Stimulated activated CD4-positive, alpha-beta T cell treated with anti-CD3 and anti-CD28 coated beads, TNF-alpha, amount 100 ng/mL, for 48 hours (primary cell): ENCODE data around the gene KLHDC7B.
A peak's percentile ranks its signal among the peaks of the same experiment; 100 is the strongest.
"Not testable (repeated sequence)": the region's sequence is repeated elsewhere in the genome, so short reads cannot be mapped to it uniquely, and the experiment has no call there.

Experiments used
- DNase-seq, 3 donors: peaks; one replicate each; pipeline ENCODE4 v3.0.0-alpha.2; 2020; ENCODE audit warnings: low read depth in 3 of 3

The KLHDC7B gene

DNA sequence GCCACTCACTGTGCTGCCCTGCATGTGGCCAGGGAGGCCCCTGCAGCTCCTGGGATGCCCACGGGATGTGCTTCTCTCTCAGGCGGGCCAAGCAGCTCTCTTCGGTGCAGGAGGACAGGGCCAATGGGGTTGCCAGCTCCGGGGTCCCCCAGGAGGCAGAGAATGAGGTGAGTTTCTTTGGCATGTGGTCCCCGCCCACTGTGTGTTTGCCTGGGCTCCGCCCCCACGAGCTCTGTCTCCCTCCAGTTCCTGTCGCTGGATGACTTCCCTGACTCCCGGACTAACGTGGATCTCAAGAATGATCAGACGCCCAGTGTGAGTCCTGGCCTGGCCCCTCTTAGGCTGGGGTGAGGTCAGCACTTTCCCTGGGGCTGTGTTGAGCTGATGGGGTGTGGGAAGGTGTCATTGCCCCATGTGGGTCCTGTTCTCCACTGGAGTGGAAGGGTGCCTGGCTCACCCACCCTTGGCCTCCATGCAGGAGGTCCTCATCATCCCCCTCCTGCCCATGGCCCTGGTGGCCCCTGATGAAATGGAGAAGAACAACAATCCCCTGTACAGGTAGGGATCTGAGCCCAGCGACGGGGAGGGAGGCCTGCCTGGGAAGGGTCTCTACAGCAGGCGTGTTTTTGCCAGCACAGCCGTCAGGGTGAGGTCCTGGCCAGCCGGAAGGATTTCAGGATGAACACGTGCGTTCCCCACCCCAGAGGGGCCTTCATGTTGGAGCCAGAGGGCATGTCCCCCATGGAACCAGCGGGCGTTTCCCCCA, 28.0 kb upstream of the KLHDC7B start:
- DNase-seq: no peak

DNA sequence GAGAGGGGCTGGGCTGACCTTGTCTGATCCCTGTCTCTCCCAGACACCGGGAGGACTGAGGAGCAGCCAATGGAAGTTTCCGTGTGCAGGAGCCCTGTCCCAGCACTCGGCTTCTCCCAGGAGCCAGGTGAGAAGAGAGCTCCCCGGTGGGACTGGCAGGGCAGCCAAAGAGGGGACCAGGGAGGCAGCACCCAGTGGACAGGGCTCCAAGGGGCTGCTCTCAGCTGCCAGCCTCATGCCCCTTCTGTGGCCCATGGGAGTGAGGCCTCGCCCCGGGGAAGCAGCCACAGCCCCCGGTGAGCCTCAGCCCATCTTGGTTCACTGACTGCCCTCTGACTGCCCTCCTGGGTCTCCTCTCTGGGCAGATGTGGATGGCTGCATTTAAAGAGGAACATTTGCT, 27.1 kb upstream of the KLHDC7B start:
- DNase-seq: no peak

DNA sequence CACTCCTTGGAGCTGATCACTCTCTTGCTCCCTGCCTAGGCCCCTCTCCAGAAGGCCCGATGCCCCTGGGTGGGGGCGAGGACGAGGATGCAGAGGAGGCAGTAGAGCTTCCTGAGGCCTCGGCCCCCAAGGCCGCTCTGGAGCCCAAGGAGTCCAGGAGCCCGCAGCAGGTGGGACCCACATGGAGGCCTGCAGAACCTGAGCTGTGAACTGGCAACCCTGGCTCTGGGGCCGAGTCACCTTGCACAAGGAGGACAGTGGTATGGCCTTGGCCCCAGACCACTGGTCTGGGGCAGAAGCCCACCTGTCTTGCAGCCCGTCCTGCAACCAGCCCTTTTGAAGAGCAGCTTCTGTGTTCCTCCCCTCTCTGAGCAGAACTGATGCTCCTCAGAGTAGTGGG, 26.5 kb upstream of the KLHDC7B start:
- DNase-seq: no peak

DNA sequence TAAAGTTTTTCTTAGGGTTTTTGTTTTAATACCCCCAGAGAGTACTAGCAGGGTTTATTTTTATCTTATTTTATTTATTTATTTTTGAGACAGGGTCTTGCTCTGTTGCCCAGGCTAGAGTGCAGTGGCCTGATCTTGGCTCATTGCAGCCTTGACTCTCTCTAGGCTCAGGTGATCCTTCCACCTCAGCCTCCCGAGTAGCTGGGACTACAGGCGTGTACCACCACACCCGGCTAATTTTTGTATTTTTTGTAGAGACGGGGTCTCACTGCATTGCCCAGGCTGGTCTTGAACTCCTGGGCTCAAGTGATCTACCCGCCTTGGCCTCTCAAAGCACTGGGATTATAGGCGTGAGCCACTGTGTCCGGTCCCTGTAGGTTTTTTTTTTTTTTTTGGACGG, 25.5 kb upstream of the KLHDC7B start:
- not testable (repeated sequence) for DNase-seq

DNA sequence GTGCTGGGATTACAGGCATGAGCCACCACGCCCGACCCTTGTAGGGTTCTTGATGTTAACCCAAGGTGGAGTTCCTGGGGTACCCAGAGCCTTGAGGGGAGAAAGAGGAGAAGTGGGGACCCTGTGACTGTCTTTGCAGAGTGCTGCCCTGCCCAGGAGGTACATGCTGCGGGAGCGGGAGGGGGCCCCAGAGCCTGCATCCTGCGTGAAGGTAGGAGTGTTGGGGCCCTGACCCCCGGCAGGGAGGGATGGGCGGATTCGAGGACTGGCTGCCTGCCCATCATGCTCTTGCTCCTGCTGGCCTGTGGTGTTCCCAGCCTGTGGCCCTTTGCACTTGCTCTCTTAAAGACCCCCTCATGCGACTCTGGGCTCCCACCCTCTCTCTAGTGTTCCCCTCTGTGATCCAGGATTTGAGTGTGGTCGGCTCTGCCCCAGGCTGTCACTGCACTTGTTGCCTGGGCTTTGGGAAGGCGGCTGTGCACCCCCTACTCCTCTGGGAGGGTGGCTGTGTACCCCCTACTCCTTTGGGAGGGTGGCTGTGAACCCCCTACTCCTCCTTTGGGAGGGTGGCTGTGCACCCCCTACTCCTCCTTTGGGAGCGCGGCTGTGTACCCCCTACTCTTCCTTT, 24.8 kb upstream of the KLHDC7B start:
- no peak for DNase-seq

DNA sequence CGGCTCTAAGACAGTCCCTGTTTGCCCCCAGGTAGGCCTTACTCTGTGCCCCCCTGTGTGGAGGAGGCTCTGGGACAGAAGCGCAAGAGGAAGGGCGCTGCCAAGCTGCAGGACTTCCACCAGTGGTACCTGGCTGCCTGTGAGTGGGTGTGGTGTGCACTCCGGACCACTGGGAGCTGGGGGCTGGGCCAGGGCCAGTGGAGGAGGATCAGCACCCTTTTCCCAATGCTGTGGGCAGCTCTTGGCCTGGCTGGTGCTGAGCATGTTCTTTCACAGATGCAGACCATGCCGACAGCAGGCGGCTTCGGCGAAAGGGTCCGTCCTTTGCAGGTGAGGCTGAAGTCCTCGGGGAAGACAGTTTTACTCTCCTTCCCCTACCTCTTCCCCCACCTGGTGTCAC, 24.0 kb upstream of the KLHDC7B start:
- DNase-seq: no peak

DNA sequence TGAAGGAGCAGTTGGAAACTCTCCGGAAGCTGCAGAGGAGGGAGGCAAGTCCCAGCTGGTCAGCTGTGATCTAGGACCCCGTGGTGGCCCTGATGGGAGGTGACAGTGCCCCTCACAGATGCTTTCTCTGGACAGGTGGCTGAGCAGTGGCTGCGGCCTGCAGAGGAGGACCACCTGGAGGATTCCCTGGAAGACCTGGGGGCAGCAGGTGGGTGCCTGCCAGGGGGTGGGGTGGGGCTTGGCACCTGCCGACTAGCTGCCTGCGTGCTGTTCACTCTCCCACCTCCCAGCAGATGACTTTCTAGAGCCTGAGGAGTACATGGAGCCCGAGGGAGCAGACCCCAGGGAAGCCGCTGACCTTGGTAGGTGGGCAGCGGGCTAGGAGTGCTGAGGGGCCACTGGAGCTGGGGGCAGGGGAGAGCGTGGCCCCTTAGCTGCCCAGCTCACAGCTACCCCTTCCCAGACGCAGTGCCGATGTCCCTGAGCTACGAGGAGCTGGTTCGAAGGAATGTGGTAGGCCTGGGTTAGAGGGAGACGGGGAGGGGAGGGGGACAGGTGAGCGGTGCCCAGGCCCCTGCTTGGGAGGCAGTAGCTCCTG, 23.4 kb upstream of the KLHDC7B start:
- no peak for DNase-seq

DNA sequence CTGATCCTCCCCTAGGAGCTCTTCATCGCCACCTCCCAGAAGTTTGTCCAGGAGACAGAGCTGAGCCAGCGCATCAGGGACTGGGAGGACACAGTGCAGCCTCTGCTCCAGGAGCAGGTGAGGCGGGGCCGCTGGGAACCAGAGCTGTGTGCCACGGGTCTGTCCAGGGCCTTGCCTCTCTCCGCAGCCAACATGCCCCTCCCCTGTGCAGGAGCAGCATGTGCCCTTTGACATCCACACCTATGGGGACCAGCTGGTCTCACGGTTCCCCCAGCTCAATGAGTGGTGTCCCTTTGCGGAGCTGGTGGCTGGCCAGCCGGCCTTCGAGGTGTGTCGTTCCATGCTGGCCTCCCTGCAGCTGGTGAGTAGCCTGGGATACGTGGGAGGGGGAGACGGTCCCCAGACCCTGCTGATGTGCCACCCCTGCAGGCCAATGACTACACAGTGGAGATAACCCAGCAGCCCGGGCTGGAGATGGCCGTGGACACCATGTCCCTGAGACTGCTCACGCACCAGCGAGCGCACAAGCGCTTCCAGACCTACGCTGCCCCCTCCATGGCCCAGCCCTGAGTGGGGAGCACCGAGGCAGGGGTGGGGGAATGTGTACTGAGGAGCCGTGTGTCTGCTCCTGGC, 22.8 kb upstream of the KLHDC7B start:
- no peak for DNase-seq

DNA sequence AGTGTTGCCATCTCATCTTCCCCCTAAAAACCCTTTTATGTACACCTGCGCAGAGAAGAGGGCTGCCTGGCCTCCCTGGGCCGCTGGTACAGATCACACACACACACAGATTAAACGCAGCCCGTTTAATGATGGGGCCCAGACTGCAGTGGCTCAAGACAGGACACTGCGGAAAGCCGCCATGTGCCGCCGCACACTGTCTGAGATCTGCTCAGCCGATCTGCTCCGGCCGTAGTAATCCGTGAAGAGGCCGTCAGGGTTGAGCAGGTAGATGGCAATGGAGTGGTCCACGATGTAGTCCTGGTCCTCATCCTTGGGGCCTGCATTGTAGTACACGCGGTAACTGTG, 22.3 kb upstream of the KLHDC7B start:
- DNase-seq: no peak

DNA sequence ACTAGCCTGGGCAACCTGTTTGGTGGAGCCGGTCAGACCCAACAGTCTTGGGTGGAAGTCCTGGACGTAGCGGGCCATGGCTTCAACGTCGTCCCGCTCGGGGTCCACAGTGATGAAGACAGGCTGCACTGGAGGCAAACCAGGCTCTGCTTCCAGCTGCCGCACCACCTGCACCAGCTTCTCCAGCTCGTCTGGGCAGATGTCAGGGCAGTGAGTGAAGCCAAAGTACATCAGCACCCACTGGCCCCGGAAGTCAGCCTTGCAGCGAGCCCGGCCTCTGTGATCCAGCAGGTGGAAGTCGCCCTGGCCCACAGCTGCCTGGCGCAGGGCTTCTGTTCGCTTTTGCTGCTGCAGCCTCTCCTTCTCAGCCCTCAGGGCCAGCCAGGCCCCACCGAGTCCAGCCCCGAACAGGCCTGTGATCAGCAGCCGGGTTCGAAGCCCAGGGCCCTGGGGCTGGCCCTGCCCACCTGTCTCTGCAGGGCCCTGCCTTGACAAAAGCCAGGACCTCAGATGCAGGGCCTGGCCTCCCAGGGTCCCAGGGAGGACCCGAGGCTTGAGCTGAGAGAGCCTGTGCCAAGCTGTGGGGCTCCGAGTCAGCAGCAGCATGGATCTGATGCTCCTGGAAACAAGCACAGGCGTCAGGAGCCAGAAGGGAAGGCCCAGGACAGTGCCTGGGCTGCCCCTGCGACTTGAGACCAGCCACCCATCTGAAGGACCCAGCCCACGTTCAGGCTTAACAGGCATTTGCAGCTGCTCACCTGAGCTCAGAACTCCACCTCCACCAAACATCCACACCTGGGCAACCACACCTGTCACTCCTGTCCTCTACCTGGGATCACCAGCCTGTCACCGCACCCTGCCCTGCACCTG, 21.7 kb upstream of the KLHDC7B start:
- DNase-seq: no peak

DNA sequence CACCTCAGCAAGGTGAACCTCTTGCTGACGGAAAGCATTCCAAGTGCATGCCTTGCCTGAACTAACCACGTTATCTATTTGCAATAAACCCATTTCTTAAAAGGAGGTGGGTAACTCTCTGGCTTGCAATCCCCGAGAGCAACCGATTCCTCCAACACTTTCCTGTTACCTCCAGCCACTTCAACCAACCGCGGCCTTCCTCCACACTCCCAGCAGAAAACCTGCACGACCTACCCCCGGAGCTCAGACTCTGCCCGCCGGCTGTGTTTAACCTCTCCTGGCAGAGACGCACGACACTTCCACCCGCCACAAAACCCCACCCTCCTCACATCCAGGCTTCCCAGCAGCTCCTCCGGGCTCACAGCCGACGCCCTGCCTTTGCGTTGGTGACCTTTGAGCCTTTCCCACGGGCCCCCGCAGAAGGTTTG, 21.0 kb upstream of the KLHDC7B start:
- DNase-seq: no peak

DNA sequence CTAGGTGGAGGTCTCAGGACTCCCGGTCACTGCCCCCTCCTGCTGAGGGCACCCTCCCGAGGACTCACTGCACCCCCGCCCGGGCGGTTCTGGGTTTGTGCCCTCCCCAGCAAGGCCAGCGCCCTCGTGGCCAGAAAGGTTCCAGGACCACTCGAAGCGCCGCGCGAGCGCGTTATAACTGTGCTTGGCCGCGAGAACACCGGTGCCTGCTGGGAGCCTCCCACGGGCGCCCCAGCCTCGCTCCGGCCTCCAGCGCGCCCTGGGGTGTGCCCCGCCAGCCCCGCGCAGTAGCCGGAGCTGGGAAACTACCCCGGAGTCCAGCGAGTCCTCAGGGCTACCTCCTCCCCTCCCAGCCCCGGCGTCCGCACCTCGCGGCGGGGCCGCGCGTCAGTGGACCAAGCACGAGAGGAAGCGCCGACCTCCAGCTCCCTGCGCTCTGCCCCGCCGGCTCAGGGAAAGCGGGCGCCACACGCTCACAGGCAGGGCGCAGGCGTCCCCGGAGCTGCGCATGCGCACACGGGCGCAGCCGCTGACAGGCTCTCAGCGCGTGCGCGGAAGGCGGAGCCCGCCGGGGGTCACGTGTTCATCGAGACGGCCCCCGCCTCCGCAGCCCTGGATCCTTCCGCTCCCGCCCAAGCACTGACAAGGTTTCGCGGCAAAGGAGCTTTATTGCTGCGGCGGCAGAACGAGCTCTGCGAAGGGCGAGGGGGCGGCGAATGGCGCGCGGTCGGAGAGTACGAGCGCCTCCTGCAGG, 20.4 kb upstream of the KLHDC7B start, which contains the start of gene SCO2:
Gene SCO2 (minus strand): TSS at position 495 of the 754 bp plus-strand sequence. CDS start 1,187 bp downstream, outside the sequence.
- DNase-seq: peak; percentile 96 to 97 (median 97)

DNA sequence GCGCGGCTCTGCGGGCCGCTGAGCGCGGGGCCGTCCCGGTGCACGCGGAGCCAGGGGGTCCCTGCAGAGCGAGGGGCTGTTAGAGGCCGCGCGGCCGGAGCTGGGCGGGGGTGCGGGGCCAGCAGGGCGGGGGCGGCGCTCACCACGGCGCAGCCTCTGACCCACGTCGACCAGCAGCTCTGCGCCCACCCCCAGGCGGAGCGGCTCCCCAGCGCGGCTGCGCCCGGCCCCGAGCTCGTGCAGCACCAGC, 19.9 kb upstream of the KLHDC7B start:
- DNase-seq: no peak

DNA sequence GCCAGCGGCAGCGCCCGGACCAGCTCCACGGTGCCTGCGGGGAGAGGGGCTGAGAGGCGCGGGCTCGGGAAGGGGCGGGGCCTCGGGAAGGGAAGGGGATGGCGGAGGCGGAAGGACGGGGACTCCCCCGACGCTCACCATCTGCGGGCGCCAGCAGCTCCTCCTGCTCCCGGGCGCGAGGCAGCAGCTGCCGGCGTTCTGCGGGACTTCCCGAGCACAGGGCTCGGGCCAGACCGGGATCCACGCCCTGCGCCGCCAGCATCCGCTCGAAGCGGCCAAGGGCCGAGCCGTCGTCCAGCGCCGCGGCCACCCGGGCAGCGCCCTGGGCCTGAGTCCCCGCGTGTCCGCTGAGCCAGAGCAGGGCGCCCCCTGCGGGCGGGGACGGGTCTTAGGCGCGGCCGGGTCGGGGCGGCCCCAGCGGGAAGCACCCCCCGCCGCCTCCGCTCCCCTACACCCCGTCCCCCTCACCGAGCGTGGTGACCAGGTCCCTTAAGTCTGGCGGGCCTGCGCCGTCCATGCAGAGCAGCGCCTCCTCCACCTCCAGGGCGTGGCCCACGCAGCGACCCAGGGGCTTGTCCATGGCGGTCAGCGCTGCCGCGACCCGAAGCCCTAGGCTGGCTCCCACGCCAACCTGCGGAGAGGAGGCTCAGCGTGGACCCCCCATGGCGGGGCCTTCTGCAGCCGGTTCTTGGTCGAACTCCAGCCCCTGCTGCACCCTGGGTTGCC, 19.4 kb upstream of the KLHDC7B start:
- DNase-seq: peak; percentile 75 to 87 (median 85)

DNA sequence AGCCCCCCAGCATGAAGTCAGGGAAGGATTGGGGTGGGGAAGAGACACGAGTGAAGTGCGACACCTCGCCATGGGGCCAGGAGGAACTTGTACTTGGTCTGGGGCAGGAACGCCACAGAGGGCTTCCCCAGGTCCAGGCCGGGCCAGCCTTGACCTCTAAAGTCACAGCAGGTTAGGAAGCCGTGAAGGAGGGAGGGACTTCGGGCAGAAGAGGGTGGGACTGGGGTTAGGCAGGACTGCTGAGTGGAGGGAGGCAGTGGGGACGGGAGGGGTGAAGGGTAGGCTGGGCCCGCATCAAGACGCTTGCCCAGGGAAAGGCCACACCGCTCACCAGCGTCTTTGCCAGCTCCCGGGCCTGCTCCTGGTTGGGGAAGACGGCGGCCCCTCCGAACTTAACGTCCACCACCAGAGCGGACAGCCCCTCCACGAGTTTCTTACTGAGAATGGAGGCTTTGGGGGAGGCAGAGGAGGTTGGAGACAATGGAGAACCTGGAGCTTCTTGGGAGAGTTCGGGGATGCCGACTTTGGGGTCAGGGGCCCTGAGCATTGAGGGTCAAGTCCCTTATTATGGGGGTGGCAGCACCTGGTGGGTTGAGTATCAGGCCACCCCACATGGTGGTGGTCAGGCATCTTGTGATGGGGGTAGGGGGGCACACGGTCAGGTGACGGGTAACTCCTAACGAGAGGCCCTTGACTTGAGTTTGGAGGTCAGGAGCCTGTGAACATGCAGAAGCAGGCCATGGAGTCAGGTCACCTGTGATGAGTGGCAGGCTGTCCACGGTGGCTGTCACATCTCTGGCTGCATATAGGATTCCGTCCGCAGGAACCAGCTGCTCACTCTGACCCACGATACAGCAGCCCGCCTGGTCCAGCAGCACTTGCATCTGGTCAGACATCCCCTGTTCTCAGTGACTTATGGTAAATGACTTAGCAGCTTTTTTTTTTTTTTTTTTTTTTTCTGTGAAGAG, 18.6 kb upstream of the KLHDC7B start:
- no peak for DNase-seq

DNA sequence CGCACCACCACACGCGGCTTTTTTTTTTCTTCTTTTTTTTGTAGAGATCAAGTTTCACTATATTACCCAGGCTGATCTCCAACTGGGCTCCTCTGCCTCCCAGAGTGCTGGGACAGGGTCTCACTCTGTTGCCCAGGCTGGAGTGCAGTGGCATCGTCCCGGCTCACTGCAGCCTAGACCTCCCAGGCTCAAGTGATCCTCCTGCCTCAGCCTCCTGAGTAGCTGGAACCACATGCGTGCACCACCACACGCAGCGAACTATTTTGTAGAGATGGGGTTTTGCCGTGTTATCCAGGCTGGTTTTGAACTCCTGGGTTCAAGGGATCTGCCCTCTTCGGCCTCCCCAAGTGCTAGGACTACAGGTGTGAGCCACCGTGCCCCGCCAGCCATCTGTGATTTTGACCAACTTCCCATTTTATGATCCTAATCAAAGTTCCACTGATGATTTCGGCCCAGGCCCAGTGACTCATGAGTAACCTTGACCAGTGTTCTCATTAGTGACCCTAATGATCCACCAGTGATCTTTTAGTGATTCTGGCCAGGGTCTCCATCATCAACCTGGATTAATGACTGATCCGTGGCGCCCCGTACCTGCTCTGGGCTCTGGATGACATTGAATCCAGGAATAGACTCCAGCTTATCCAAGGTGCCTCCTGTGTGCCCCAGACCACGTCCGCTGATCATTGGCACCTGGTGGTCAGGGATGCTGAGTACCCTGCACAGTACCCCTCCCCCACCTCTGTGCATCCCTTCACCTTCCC, 17.6 kb upstream of the KLHDC7B start:
- DNase-seq: no peak

DNA sequence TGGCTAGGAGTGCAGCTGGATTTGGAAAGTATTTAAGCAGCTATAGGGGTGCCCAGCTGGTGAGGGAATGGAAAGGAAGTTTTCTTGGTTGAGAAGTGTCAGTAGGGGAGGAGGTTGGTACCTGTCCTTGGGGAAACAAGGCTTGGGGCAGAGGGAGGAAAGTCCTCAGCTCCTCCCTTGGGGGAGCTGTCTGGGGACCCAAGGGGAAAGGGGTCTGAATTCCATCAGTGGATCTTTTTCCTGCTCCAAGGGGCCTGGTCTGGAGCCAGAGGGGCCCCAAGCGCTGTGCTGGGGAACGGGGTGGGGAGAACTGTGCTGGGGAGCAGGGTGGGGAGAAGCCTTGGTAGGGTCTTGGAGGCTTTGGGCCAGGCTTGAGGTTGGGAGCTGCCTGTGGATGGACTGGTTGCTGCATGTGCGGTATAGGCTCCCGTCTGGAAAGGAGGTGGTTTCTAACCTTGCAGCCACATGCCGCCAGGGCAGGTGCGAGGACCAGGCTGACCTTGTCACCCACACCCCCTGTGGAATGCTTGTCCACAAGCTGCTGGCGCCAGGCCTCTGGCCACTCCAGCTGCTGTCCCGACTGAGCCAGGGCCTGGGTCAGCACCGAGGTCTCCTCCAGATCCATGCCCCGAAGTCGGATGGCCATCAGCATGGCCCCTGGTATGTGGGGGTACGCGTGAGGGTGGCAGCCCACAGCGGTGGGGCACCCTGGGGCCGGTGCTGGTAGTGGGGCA, 16.9 kb upstream of the KLHDC7B start:
- DNase-seq: no peak

DNA sequence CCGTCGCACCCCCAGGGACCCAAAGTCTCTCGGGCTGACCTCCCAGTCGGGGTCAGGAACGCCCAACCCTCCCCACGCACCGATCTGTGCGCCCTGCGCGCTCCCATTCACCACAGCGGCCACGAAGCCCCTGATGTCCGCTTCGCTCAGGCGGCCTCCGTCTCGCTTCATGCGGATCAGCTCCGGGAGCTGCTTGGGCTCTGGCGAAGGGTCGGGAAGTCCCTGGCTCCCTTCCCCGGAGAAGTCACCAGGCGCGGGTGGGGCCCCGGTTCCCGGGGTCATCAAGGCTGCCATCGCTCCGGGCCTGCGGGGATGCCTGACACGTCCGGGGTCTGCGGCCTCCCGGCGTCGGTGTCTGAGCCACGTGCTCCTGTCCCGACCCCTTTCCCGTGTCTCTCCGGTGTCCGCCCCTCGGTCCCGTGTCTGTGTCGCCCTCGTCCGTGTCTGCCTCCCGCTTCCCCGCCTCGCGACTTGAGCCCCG, 16.2 kb upstream of the KLHDC7B start:
- DNase-seq: no peak
